PFSK-1 (cell line): ENCODE results near the gene RAB3GAP1.

Experiments used
- FOXP2 ChIP-seq: optimal IDR thresholded peaks from 2 replicates; pipeline ENCODE3; 2011; ENCODE audit warnings: borderline replicate concordance, control low read depth, inconsistent platforms; ENCODE audit not compliant: insufficient read depth; ENCODE audit errors: extremely low read length, extremely low read depth
- POLR2AphosphoS5 ChIP-seq: IDR thresholded peaks from 2 replicates; pipeline ENCODE4 v1.6.1; 2012; ENCODE audit warnings: low read depth, mild to moderate bottlenecking, control low read depth, low read length, moderate library complexity
- SIN3A ChIP-seq: IDR thresholded peaks from 2 replicates; pipeline ENCODE4 v1.6.1; 2012; ENCODE audit warnings: mild to moderate bottlenecking, low read length, moderate library complexity, borderline replicate concordance; ENCODE audit not compliant: insufficient read depth
- TAF1 ChIP-seq: IDR thresholded peaks from 2 replicates; pipeline ENCODE4 v1.6.1; 2012; ENCODE audit warnings: low read length, control low read depth, borderline replicate concordance; ENCODE audit not compliant: insufficient read depth
- TF ChIP-seq, protein P1 (sequence below), 2 experiments: IDR thresholded peaks; 2 replicates each; pipeline versions ENCODE4 v1.6.1 to v1.8.0; 2011 to 2012; ENCODE audit warnings: low read depth in 2 of 2, low read length in 2 of 2, control low read depth in 1 of 2, inconsistent platforms in 1 of 2, mild to moderate bottlenecking in 1 of 2, moderate library complexity in 1 of 2; ENCODE audit not compliant: insufficient read depth in 1 of 2

RAB3GAP1 gene

GRCh38 chr2:135074216-135074615 lies 22.1 kb downstream of the RAB3GAP1 start:
- TF ChIP-seq FOXP2 (no peak), POLR2AphosphoS5 (no peak), SIN3A (no peak), TAF1 (no peak)
- TF ChIP-seq, protein P1, sequence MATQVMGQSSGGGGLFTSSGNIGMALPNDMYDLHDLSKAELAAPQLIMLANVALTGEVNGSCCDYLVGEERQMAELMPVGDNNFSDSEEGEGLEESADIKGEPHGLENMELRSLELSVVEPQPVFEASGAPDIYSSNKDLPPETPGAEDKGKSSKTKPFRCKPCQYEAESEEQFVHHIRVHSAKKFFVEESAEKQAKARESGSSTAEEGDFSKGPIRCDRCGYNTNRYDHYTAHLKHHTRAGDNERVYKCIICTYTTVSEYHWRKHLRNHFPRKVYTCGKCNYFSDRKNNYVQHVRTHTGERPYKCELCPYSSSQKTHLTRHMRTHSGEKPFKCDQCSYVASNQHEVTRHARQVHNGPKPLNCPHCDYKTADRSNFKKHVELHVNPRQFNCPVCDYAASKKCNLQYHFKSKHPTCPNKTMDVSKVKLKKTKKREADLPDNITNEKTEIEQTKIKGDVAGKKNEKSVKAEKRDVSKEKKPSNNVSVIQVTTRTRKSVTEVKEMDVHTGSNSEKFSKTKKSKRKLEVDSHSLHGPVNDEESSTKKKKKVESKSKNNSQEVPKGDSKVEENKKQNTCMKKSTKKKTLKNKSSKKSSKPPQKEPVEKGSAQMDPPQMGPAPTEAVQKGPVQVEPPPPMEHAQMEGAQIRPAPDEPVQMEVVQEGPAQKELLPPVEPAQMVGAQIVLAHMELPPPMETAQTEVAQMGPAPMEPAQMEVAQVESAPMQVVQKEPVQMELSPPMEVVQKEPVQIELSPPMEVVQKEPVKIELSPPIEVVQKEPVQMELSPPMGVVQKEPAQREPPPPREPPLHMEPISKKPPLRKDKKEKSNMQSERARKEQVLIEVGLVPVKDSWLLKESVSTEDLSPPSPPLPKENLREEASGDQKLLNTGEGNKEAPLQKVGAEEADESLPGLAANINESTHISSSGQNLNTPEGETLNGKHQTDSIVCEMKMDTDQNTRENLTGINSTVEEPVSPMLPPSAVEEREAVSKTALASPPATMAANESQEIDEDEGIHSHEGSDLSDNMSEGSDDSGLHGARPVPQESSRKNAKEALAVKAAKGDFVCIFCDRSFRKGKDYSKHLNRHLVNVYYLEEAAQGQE (IDR thresholded peaks at IDR 0.05; ENCODE audit: insufficient read depth in 1 of 2, low read depth in 2 of 2, low read length in 2 of 2), result no peak

- no peak for TF ChIP-seq SIN3A
- TF ChIP-seq TAF1, result no peak
- TF ChIP-seq POLR2AphosphoS5, result no peak
- TF ChIP-seq FOXP2, result no peak
- TF ChIP-seq, protein P1 (IDR thresholded peaks at IDR 0.05; ENCODE audit: insufficient read depth in 1 of 2, low read depth in 2 of 2, low read length in 2 of 2), result no peak
These were observed 24.5 kb downstream of the RAB3GAP1 start for GRCh38 chr2:135076556-135076955.

DNA sequence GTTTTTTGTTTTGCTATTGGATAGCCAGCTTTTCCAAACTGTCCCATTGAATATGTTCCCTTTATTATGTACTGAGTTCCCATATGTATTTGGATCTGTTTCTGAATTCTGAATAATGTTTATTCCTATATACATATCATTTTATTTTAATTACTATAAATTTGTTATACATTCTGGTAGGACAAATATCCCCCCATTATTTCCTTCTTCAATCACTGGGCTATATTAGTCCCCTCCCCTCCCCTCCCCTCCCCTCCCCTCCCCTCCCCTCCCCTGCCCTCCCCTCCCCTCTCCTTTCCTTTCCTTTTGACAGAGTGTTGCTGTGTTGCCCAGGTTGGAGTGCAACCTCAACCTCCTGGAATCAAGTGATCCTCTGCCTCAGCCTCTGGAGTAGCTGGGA lies 26.3 kb downstream of the RAB3GAP1 start:
- TF ChIP-seq, protein P1 (IDR thresholded peaks at IDR 0.05; ENCODE audit: insufficient read depth in 1 of 2, low read depth in 2 of 2, low read length in 2 of 2), result no peak
- no peak for TF ChIP-seq SIN3A
- no peak for TF ChIP-seq TAF1
- TF ChIP-seq POLR2AphosphoS5, result no peak
- TF ChIP-seq FOXP2, result no peak

DNA sequence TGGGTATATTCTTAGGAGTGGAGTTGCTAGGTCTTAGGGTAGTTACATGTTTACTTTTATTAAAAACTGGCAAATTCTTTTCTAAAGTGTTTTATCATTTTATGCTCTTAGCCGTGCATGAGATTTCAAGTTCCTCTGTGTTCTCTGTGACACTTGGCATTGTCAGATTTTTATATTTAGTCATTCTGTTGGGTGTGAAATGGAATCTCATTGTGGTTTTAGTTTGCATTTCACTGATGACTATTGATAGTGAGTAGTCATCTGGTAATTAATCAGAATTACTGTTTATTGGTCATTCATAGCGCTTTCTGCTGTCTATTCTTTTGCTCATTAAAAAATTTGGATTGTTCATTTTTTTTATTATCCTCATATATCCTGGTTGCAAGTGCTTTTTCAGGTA lies 34.1 kb downstream of the RAB3GAP1 start:
- TF ChIP-seq TAF1 (no peak), FOXP2 (no peak), SIN3A (no peak), POLR2AphosphoS5 (no peak)
- TF ChIP-seq, protein P1 (IDR thresholded peaks at IDR 0.05; ENCODE audit: insufficient read depth in 1 of 2, low read depth in 2 of 2, low read length in 2 of 2), result no peak

- TF ChIP-seq FOXP2, result no peak
These were observed 39.6 kb downstream of the RAB3GAP1 start for GRCh38 chr2:135091681-135092080.
